Stimulated activated CD4-positive, alpha-beta T cell treated with anti-CD3 and anti-CD28 coated beads, Interleukin-4, amount 100 ng/mL, for 24 hours (primary cell): ENCODE measurements around the gene ILDR2.

Experiments used
- DNase-seq: peaks from one replicate; pipeline ENCODE4 v3.0.0-alpha.2; 2020

Gene ILDR2, protein sequence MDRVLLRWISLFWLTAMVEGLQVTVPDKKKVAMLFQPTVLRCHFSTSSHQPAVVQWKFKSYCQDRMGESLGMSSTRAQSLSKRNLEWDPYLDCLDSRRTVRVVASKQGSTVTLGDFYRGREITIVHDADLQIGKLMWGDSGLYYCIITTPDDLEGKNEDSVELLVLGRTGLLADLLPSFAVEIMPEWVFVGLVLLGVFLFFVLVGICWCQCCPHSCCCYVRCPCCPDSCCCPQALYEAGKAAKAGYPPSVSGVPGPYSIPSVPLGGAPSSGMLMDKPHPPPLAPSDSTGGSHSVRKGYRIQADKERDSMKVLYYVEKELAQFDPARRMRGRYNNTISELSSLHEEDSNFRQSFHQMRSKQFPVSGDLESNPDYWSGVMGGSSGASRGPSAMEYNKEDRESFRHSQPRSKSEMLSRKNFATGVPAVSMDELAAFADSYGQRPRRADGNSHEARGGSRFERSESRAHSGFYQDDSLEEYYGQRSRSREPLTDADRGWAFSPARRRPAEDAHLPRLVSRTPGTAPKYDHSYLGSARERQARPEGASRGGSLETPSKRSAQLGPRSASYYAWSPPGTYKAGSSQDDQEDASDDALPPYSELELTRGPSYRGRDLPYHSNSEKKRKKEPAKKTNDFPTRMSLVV

DNA sequence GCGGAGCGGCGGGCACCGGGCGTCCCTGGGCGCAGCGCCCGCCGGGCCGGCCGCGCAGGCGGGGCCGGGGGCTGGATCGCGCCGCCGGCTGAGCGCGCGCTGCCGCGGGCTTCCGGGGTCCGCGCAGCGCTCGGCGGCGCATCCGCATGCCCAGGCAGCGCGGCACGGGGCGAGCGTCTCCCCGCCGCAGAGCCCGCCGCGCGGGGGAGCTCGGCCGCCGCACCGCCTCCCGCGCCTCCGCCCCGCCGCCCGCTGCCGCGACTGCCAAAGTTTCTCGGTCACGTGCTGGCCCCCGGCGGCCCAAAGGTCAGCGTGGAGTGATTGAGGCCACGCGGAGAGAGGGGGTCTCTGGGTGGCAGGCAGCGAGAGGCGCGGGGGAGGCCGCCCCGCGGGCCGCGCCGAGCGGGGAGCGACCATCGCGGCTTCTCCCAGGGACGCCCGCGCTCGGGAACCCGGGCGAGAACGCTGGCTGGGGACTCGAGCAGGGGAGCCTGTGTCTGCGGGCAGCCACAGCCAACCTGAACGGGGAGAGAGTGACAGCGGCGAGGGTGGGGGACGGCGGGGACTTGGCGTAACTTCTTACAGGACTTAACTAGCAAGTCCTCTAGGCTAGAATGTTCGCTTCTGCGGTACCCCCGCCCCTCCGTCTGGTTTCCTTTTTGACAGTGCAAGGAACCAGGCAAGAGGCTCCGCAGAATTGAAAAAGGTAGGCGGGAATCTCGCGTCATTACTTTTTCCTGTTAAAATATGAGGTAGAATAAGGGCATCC is at the start of gene ILDR2:
ILDR2 (minus strand) TSS at position 180 of the 769 bp plus-strand sequence. CDS start 272 bp downstream, outside the sequence.
- peak; percentile 74 for DNase-seq

DNA sequence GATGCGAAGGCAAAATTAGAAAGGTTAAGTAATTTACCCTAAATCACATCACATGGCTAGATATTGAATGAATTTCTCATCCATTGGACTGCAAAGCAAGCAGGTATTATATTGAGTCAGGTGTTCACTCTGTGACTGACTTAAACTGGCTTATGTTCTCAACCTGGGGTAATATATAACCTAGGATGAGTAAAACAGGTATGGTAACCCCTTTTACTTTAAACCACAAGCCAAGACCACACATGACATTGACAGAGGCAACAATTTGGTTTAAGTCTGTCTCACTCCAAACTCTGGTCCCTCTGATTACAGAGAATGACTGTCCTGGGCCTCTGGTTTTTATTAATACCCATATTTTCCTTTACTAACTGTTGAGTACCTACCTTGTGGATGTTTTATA is 47.0 kb upstream of the ILDR2 start:
- DNase-seq: no peak

DNA sequence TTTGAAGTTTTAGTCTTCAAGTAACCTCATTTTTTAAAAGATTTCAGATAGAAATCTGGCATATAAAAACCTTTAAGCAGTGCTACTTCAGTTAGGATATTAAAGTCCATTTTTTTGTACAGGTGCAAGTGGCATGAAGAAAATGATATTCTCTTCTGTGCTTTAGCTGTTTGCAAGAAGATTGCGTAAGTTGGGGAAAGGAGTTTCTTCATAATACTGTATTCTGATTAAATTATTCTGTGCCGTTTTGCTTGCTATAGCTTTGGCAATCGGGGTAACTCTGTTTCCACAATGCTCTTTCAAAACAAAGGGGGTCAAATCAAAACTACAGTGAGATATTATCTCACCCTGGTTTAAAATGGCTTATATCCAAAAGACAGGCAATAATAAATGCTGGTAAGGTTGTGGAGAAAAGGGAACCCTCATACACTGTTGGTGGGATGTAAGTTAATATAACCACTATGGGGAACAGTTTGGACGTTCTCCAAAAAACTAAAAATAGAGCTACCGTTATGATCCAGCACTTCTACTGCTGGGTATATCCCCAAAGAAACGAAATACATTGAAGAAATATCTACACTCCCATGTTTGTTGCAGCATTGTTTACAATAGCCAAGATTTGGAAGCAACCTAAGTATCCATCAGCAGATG is 40.9 kb upstream of the ILDR2 start:
- DNase-seq: no peak

DNA sequence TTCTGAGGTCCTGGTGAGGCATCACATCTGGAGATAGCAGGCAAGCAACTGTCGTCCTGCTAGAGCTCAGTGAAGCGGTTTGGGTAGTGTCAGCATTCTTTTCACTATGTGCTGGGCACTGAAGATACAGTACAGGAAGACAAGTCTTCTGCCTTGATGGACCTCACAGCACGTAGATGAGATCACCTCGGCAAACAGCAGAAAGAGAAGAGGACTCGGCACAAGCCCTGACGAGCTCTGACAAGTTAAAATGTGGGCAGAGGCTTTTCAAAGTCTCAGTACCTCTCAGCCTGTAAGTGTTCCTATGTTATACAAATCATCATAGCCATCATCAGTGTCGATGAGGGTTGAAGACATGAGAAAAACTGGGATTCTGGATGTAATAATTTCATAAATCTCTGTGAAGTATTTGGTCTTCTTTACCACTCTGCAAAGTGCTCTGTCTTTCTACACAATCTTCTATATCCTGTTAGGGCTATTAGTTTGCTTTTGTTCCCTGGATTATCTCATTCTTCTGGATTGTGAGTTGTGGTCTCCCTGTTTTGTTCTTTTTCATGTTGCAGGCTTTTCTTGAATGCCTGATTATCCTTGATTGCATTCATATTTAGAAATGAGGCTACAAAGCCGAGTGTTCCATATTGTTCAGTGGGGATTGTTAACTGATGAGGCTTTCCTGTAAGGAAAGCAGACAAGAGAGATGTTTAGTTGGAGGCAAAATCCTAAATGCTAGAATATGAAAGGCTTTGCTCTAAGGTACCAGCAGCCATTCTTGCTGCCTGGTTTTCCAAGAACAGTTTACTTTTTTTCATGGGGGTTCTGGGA is 38.0 kb upstream of the ILDR2 start:
- DNase-seq: no peak

DNA sequence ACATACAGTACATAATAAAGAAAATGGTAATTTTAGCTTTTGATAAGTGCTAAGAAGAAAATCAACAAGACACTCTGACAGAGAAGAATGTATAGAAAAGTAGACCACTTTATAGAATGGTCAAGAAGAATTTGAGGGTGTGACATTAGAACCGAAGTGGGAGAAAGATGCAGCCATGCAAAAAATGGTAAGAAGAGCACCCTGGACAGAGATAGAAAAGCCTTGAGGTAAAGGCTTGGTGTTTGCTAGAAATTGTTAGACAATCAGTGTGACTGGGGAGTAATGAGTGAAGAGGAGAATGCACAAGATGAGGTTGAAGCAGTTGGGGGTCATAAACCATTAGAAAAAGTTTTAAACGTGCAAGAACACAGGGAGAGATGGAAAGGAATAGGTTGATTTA is 37.2 kb upstream of the ILDR2 start:
- no peak for DNase-seq

DNA sequence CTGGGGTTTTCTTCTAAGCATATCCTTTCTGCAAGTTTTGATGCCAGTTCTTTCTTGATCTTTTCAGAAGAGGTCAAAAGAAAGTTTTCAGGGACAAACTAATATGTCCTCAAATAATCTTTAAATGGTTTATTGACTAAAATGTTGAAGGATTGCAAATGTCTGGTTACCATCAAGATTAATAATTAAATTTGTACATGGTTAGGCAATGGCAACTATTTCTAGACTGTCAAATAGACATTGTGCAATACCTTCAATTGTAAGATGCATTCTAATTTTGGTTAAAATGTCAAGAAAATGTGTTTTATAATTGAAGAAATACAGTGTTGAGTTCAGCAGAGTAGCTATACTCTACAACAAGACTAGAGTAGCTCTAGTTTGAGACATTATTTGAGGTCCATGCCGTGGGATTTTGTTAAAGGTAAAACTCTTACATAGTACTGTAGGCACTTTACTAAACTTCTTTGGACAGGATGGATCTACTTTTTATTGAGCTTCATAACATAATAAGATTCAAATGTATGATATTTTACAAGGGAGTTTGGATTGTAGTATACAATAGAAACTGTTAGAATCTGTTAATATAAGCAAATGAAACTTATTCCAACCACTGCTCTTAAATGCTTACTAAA is 36.3 kb upstream of the ILDR2 start:
- no peak for DNase-seq

DNA sequence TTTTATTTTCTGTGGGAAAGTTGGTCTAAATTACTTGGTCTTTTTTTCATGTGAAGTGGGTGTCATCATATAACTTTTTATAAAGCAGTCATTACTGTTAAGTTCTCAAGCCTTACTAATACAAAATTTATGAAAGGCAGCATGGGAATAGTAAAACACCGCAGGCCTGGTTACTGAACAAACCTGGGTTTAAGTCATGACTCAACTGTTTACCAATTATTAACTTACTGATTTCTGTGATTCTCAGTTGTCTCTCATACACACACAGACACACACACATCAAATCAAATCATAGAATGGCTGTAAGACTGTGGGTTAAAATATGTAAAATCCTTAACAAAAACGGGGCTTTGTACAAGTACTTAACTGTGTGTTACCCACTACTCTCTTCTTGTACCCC is 28.4 kb upstream of the ILDR2 start:
- no peak for DNase-seq

DNA sequence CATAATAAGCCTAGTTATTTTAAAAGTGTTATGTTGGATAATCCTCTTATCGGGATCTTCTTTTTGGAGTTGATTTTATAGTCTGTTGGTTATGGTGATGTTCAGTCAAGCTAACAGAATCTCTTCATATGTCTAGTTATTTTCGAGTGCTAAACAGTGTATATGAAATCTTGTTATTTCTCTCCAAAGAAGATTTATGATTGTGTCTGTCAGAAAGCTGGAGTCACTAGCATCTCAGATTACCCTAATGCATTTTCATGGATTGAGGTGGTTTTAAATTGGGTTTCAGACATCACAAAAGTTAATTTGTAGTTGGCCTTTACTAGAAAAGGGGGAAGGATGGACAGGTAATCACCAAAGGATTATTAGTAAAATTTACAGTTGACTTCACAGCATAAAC is 27.0 kb upstream of the ILDR2 start:
- DNase-seq: no peak

DNA sequence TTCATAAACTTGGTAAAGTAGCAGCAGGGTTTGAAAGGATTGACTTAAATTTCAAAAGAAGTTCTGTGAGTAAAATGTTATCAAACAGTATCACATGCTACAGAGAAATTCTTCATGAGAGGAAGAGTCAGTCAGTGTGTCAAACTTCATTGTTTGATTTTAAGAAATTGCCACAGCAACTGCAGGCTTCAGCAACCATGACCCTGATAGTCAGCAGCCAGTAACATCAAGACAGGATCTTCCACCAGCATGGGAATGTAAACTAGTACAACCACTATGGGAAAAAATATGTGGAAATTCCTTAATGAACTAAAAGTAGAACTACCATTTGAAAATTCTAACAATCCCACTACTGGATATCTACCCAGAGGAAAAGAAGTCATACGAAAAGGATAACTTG is 25.2 kb upstream of the ILDR2 start:
- no peak for DNase-seq

DNA sequence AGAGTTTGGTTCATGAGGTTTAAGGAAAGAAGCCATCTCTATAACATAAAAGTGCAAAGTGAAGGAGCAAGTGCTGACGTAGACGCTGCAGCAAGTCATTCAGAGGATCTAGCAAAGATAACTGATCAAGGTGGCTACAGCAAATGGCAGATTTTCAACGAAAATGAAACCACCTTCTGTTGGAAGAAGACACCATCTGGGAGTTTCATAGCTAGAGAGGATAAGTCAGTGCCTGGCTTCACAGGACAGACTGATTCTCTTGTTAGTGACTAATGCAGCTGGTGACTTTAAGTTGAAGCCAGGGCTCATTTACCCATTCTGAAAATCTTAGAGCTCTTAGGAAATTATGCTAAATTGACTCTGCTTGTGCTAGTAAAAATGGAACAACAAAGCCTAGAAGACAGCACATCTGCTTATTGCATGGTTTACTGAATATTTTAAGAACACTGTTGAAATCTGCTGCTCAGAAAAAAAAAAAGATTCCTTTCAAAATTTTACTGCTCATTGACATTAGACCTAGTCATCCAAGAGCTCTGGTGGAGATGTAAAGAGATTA is 24.2 kb upstream of the ILDR2 start:
- no peak for DNase-seq

DNA sequence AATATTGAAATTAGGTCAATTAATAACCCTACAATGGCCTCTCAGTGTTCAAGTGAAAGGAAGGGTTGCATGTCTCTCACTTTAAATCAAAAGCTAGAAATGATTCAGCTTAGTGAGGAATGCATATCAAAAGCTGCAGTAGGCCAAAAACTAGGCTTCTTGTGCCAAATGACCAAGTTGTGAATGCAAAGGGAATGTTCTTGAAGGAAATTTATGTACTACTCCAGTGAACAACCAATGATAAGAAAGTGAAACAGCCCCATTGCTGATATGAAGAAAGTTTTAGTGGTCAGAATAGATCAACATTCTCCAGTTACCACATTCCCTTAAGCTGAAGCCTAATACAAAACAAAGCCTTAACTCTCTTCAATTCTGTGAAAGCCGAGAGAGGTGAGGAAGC is 23.7 kb upstream of the ILDR2 start:
- no peak for DNase-seq

DNA sequence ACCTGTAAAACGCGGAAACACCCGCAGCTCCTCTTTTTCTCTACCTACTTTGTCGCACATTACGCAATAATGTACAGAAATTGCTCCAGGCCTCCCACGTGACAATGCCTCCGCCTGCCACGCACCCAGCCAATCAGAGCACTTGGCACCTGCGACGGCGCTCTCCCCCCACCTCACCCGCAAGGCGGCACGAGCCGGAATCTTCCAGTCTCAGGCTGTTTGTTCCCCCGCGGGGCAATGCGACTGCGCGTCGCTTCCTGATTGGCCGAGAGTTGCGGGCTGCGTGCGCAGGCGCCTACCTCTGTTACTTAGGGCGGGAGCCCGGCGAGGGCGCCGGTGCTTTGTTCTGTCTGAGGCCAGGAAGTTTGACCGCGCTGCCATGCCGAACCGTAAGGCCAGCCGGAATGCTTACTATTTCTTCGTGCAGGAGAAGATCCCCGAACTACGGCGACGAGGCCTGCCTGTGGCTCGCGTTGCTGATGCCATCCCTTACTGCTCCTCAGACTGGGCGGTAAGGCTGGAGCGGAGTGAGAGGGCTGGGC is 13.7 kb upstream of the ILDR2 start, which contains the start of gene MAEL:
MAEL (plus strand) TSS at position 307 of the 542 bp plus-strand sequence; CDS start at position 380, 73 bp downstream.
- DNase-seq: no peak

DNA sequence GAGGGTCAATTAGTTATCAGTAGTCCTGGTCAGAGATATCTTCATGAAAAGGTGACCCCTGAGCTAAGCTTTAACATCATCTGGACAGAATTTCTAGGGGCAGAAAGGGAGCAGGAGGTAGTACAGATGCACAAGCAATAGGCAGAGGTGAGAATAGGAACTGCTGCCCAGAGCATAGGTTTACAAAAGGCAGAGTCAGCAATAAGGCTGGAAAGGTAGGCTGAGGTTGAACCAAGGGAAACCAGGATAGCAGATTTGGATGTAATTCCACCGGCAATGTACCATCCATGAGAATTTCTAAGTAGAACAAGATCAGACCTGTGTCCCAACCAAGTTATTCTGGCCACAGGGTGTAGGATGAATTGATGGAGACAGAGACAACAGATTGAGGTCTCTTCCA is 6.2 kb upstream of the ILDR2 start:
- no peak for DNase-seq

DNA sequence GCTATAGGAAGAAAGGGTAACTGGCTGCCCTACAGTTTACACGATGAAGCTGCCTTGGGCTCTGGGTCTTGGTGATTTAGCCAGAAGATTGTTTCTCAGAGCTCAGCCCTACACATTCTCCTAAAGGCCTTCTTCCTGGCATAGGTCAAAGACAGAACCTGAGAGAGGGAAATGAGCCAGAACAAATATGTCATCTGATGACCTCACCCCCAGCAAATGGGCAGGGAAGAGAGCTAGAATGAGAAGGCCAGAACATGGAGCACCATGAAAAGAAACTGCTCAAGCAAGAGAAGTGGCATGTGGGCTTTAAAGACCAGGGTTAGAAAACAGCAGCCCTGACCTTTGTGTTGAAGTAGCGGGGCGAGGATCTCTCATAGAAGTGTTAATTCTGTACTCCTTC is 5.5 kb upstream of the ILDR2 start:
- DNase-seq: no peak

DNA sequence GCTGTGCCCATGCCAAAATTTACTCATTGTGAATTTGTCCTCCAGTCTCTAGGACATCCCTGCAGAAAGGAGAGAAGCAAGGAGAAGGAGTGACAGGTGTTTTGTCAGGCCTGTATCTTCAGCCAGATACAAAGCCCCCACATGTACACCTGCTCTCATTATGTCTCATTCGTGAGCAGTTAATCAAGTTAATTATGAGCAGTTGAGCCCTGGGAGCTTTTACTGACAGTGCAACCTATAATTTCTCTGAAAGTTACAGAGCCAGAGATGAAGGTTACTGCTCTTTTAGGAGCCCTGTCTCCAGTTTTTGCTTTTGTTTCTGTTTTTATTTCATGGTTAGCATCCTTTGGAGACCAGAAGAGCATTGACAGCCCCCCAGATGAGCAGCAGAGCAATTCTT is 5.0 kb upstream of the ILDR2 start:
- DNase-seq: no peak

DNA sequence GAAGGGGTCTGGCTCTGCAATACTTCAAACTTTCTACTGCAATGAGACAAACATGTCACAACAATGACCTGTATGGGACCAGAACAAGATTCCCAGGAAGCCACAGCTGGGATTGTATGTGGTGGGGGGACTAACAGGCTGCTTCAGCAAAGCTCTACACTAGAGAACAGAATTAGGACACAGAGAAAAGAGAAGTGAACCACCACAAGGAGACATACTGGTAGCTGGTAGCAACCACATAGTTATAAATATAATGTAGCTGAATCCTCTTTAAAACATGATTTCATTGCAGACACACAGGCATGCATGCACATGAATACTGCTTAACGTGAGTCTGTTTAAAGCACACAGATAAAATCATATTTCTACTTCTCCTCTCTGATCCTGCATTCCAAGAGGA is 3.5 kb upstream of the ILDR2 start:
- no peak for DNase-seq

DNA sequence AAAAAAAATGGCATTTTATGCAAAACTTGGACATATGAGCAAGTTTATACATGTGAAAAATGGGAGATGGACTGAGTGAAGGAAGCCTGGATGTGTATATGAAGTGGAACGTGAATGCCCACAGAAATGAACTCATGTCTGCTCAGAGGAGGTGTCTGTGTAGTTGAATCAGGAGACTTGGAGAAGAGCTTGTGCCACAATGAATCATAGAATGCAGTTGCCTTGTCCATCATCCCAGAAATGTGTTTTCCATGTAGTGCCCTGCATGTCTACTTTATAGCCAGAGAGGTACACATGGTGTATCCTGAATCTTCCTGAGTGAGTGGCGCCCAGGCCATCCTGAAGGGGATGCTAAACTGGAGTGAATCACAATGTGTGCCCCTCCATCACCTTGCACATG is 2.6 kb upstream of the ILDR2 start:
- DNase-seq: no peak

DNA sequence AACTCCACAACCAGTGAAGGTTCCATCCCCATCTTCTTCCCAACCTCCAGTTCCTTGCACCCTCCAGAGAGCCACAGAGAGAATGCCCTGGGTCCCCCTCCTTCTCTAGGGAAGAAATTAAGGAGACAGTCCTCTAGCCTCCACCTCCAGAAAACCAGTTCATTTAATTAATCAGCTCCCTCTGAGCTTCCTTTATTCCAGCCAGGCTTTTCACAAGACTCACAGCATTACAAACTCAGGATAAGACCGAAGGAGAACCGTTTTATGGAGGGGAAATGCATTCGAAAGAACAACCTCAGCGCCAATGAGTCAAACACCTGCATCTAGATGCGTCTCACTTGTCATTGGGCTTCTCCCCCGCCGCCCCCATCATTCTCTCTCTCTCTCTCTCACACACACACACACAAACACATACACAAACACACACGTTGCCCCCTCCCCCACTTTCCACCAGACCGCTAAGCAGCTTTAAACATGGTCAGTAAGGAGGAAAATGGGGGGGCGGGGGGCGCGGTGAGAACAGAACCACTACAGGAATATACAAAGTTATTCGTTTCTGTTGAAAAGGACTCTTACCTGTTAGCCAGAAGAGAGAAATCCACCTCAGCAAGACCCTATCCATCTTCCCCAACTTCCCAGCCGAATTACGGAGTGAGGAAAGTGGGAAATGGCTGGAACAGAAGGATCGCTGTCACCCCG is 544 bp downstream of the ILDR2 start:
- DNase-seq: peak; percentile 55

DNA sequence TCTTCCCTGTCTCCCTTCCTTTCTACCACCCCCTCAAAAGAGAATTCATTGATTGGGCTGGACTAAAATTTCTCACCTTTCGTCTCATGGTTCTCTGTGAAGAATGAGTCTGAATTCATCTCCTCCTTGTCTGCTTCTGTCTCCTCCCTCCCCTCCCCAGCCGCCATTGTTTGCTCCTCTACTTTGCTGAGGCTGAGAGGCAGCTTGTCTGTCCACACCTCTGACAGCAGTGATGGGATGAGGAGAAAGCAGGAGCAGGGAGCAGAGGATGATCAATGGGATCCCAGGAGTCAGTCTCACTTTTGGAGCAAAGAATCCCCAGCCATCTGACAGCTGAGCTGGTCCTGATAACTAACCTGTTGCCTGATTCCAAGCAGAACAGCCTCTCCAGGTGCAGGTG is 2.5 kb downstream of the ILDR2 start:
- DNase-seq: no peak

DNA sequence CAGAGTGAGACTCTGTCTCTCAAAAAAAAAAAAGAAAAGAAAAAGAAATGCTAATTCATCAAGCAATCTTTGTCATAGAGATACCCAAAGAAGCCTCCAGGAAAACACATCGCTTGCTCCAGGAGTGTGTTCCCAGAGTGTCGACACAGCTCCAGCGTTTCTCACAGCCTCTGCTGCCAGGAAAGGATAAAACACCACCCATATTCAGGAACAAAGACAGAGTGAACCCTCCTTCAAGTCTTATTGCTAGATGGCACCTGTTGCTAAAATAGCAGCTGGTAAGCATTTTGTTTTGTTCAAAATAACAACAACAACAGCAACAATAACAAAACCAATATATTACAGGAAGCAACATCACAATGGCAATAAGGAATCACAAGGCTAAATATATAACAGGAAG is 3.1 kb downstream of the ILDR2 start:
- no peak for DNase-seq

DNA sequence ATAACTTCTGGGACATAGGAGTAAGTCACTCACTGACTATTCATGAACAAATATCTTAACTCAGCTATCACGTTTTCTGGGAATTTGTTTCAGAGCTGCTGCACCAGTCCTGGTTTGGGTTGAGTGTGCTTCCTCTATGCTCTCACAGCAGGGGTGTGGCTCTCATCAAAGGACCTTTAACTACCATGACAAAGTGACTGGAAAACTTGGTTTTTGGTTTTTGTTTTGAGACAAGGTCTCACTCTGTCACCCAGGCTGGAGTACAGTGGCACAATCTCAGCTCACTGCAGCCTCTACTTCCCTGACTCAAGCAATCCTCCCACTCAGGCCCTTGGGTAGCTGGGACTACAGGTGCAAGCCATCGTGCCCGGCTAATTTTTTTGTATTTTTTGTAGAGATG is 4.1 kb downstream of the ILDR2 start:
- DNase-seq: no peak
